Suprapubic skin (tissue), 3 donors: ENCODE data around the gene C2CD3.

Experiments
- CTCF ChIP-seq, 2 donors: fragments of 200-600 bp in 1 of 2; fragments of 450-650 bp in 1 of 2; sonication (generic) in 1 of 2; IDR thresholded peaks; one replicate each; pipeline ENCODE4 v1.5.1; 2016 to 2019; ENCODE audit warnings: antibody characterized with exemption in 2 of 2, mild to moderate bottlenecking in 1 of 2, moderate library complexity in 1 of 2
- EP300 ChIP-seq: sonication (generic); formaldehyde crosslinking; IDR thresholded peaks from one replicate; pipeline ENCODE4 v1.6.1; 2017; ENCODE audit warnings: antibody characterized with exemption
- POLR2A ChIP-seq, 2 donors: fragments of 450-650 bp; IDR thresholded peaks; one replicate each; pipeline ENCODE4 v1.6.1; 2017; ENCODE audit warnings: antibody characterized with exemption in 2 of 2, mild to moderate bottlenecking in 2 of 2, moderate library complexity in 2 of 2

- no peak for TF ChIP-seq POLR2A (IDR thresholded peaks at IDR 0.05)
- no peak for TF ChIP-seq CTCF (IDR thresholded peaks at IDR 0.05)
- no peak for TF ChIP-seq EP300
Measured at GRCh38 chr11:74086242-74086884, 84.4 kb downstream of the C2CD3 start.
